ENCODE measurements around the gene SIAH2.
A peak's percentile ranks its signal among the peaks of the same experiment; 100 is the strongest.
"Not testable (repeated sequence)": the region's sequence is repeated elsewhere in the genome, so short reads cannot be mapped to it uniquely, and the experiment has no call there.

SIAH2 gene, protein sequence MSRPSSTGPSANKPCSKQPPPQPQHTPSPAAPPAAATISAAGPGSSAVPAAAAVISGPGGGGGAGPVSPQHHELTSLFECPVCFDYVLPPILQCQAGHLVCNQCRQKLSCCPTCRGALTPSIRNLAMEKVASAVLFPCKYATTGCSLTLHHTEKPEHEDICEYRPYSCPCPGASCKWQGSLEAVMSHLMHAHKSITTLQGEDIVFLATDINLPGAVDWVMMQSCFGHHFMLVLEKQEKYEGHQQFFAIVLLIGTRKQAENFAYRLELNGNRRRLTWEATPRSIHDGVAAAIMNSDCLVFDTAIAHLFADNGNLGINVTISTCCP

DNA sequence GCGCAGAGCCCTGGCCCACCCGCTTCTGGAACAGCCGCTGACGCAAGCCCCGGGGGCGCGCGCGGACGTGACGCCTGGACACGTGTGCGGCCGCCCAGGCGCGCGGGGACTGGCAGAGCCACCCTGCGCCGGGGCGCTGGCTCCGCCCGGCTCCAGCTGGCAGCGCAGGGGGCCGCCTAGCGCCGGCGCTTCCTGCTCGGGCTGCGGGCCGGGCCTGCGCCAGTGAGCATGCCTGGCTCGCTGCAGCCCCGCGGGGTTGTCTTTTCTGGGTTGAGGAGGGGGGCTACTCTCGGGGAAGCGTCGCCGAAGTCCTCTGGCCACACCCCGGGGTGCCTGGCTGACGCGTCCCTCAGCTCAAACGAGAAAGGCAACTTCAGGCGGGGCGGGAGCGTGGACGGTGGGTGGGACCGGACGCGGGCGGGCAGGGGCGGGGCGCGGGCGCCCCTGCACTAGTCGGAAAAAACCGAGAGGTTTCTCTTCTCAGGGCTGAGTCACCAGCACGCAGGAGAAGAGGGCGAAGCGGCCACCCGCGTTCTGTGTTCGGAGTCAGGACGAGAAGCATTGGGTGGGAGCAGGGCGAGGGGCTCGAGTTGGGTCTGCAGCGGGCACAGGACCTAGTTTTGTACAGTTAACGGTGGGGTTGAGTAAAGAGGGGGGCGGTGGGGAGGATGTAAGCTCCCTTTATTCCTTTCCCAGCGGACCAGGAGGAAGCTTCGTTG, at the start of gene SIAH2:
Gene SIAH2 (minus strand): TSS at position 48 of the 719 bp plus-strand sequence. CDS start 320 bp downstream, outside the sequence.
- DNase-seq: peak; percentile 95

DNA sequence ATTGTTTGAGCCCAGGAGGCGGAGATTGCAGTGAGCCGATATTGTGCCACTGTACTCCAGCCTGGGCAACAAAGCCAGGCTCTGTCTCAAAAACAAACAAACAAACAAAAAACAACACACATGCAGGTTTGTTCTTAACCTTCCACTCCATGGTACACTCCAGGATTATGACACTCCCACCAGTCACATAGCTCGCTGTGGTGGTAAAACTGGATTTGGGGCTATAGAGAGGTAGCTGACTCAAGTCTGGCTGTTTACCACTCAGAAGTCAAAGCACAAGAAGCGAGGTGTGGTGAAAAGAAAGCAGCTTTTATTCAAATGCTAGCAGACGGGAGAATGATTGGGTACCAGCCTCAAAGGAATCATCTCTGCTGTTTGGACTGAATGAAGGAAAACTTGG, 49.0 kb upstream of the SIAH2 start:
- no peak for DNase-seq

DNA sequence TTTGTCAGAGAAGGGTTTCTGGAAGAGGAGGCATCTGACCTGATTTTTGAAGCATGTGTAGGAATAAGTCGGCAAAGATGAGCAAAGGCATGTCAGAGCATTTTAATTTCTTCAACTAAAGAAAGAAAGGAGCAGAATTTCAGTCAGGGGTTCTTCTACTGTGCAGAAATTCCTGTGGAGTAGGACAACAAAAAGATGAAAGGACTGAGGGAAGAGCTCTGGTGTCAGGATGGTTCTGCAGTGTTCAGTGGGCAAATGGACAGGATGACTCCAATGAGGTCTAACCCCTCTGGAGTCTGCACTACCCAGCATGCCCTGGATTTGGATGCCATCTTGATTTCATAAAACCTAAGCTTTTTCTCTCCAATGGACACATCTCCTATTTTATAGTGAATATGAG, 47.7 kb upstream of the SIAH2 start:
- no peak for DNase-seq

DNA sequence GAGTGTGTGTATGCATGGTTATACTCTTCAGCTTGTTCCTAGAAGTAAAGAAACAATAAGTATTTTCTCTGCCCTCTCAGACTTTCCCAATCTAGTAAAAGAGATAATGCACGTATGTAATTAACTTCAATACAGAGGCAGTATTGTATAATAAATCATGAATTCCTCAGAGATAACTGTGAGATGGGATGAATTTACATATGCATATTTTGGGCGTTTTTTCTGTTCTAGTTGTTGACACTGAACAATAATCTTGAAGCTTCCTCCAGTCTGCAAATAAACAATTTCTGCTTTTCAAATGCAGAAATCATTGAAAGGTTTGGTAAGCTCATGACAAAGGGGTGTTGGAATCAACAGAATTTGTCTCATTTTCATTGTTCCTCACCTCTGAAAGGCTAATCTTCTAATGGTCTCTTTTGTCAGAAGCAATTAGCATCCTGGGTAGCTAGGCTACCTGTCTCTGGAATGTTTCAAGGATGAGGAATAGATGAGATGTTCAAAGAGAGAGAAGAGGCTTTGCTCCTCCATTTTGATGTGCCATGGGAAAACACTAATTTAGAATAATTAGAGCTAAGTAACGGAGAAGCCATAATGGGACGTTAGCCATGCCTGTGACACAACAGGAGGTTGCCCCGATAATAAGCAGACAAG, 43.3 kb upstream of the SIAH2 start:
- DNase-seq: no peak

DNA sequence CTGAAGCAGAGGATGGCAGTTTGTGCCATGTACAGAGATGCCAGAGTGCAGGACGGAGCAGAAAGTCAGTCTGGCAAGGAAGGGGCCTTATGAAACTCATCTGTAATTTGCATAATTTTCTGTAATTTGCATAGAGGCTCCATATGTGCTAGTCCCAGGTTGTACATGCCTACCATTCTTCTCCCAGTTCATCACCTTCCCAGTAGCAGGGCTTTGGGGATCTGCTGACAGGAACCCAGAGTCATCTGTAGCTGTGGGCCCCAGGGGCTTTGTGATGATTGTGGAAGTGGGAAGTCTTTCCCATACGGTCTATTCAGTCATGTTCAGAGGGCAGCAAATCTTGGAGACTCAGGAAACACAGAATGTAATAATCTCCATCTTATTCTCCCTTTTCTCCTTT, 42.4 kb upstream of the SIAH2 start:
- DNase-seq: no peak

DNA sequence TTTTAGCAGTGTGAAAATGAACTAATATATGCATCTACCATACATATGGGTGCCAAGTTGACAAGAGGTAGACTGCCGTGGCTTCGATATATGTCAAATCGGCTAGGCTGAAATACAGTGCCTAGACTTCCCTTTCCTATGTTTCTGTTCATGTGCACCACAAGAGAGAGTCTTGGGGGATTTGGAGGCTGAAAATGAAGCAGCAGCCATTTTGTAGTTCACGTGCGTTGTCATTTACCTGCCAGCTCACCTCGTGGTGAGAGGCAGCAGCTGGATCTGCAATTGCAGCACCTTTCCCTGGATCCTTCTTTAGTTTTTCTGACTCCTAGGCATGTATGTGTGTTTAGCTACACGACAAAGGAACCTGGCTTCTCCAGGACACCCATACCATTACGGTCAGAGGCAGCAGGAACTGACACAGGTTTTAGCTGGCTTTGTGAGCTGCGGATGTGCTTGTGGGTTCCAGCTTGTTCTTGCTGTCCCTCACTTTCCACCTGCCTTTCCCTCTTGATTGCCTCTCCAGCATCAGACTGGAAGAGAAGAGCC, 40.5 kb upstream of the SIAH2 start:
- DNase-seq: no peak

DNA sequence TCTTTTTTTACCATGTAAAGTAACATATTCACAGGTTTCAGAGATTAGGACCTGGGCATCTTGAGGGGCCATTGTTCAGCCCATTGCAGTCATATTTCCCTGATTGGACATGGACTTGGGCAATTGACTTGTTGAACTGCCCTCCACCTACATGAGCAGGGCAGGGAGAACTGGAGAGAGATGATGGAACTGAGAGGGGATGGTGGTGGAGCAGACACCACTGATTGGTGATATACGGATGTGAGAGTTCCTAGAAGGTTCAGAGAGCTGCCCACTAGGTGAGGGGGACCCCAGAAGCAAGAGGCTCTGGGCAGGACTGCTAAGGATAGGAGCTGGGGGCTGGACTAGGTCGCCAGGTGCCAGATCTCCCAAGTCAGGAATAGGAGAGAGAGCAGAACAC, 37.8 kb upstream of the SIAH2 start:
- no peak for DNase-seq

DNA sequence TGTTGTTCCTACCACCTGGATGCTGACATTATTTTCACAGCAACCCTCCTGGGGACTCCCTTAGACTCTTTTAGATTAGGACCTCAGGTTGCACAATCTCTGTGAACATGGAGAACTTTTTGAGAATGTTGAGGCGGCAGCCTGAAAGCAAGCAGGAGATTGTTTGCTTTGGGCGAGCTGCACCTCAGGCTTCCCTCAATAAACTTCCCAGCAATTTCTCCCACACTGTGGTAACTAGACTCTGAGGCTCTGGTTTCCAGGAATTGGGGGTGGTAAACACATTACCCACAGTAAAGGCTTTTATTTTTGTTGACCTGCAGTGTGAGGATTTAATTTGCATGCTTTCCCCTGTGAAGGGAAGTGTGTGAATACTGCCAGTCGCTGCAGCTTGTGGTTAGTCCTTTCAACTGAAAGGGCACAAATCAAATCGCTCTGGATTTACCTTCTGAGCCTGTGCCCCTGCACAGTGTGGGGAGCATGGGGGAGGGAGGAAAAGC, 35.2 kb upstream of the SIAH2 start:
- no peak for DNase-seq

- no peak for DNase-seq
Measured at GRCh38 chr3:150797155-150797554, 34.2 kb upstream of the SIAH2 start.

- not testable (repeated sequence) for DNase-seq
Measured at GRCh38 chr3:150796527-150796926, 33.6 kb upstream of the SIAH2 start.

- no peak for DNase-seq
Measured at GRCh38 chr3:150793641-150794040, 30.7 kb upstream of the SIAH2 start.

DNA sequence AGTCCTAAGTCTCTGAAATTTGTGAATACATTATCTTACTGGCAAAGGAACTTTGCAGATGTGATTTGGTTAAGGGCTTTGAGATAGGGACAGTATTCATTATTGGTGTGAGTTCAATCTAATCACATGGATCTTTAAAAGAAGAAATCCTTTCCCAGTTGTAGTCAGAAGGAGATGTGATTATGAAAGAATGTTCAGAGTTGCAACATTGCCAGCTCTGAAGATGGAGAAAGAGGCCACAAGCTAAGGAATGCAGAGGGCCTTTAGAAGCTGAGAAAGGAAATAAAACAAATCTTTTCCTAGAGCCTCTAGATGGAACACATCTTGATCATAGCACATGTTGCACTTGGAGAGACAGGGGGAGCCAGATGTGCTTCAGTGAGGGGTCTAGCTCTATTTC, 27.7 kb upstream of the SIAH2 start:
- DNase-seq: no peak

- DNase-seq: no peak
Measured at GRCh38 chr3:150789451-150789850, 26.5 kb upstream of the SIAH2 start.

DNA sequence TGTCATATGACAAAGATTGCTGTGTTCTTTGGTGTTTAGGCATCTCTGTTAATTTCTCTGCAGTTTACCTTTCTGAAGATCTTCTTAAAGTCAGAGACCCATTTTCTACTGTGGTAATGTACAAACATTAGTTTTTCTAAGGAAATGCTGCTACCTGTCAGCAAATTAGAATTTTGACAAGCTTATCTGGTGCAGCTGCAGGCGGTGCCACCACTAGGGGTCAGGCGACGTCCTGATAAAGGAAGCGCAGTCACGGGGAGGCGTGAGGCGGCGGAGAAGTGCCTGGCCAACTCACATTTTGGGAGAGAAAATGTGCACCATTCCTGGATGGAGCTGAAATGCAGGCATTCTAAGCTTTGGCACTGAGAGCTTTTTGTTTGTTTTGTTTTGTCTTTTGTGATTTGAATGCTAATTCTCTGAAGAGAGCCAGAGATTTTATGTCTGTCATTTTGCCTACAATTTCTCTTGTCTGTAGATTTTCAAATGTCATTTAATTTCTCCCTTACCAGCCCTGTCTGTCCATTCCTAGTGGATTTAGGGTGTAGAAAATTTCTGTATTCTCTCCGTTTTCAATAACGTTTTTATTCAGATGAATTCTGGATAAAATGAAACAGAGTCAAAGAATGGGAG, 24.9 kb upstream of the SIAH2 start:
- peak; percentile 86 for DNase-seq

- no peak for DNase-seq
Measured at GRCh38 chr3:150786791-150787190, 23.8 kb upstream of the SIAH2 start.

DNA sequence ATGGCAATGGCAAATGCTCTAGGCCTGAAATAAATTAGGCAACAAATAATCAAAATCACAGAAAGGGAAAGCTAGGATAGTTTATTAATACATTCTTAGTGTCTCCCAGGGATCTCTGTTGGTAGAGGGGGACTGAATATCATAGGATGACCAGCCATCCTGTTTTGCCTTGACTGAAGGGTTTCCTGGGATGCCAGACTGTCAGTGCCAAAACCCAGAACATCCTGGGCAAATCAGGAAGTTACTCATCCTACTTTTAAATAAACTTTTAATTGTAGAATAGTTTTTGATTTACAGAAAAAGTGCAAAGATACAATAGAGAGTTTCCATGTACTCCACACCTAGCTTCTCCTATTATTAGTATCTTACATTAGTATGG, 21.8 kb upstream of the SIAH2 start:
- DNase-seq: no peak

GRCh38 chr3:150783920-150784746, 21.2 kb upstream of the SIAH2 start:
- DNase-seq: no peak

DNA sequence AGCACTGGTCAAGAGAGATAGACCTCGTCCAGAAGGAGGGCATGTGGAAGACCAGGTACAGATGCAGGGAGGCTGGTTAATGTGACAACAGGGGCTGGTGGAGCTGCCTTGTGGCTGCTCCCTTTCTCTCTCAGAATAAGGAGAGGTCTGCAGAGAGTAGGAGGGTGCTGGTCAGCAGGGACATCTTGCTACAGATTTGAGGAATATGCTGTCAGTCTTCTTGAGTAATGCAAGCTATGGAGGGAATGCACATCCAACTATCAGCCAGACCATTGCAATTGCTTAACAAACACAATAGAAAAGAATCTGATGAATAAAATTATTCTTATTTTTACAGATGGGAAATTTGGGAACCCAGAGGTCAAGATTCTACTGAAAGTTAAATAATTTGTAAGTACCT, 20.3 kb upstream of the SIAH2 start:
- no peak for DNase-seq

DNA sequence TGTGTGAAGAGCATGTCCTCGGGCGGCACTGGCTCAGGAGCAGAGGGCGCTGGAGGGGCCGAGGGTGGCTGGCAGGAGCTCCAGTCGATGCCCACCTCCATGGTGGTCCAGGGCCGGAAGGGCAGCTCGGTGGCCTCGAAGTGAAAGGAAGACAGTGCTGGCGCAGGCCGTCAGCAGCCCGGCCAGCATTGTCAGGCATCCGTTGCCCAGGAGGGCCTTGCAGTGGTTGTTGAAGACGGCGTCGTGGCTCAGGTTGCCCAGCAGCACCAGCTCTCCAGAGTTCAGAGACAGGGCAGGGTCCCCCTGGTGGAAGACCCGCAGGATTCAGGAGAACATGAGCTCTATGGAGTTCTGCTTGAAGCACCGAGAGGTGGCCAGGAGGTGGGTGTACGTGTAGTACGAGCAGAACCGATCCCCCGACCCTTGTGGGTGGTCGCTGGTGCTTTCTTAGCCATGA, 16.5 kb upstream of the SIAH2 start:
- DNase-seq: no peak

- DNase-seq: no peak
Measured at GRCh38 chr3:150778793-150779401, 15.9 kb upstream of the SIAH2 start.

DNA sequence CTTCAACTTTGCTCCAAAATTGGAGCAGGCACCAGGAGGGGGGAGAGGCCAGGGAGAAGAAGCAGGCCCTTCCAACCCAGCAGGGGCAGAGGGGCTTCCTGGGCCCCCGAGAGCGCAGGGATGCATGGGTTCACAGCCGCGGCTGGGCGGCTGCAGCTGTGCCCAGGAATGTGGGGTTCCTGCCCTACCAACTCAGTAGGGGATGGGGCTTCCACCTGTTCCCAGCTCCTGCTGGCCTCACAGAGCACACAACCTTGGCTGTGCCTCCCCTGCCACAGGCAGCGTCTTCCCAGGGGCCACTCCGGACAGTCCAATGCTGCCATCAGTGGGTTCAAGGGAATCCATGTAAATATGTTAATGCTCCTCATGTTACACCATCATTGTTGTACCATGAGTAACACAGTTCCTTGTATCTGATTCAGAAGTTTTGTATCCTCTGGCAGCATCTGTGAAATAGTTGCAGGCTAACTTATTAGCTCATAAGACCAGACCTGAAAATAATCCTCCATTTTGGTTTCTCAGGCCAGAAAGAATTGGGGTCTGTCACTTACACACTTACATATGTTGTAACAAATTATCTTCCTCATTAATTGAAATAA, 12.1 kb upstream of the SIAH2 start:
- no peak for DNase-seq

All from right hindlimb (tissue), 1 donor.